Sciatic nerve (tissue), 2 donors: ENCODE data around the gene TNS3. TPM values are rescaled to one million over a fixed set of nuclear protein-coding genes. Genes with fewer than 3 reads are reported as not detected.
A peak's percentile ranks its signal among the peaks of the same experiment; 100 is the strongest.

Experiments used
- ATAC-seq: fragments of 200-7000 bp; cut with Tn5 transposase; one replicate; pipeline ENCODE4 v1.9.1; 2020; ENCODE audit warnings: mild to moderate bottlenecking, moderate library complexity
- DNase-seq: peaks from one replicate; pipeline ENCODE4 v3.0.0-alpha.2; 2020; ENCODE audit warnings: low spot score
- intact Hi-C: fragments of 100-400 bp; cut with DNase I; formaldehyde crosslinking; loops from one replicate; pipeline ENCODE4 v1.14.2; 2022
- total RNA-seq: library from RNA; stranded (reverse); fragmentation: NEBNext Ultra II Directional; extraction: Animal tissue kit (Norgen Biotek cat#: 25700); gene quantifications from one replicate; pipeline ENCODE4 v1.2.1, GENCODE V29; 2021
- donor health status: DM: no; HTN: no; CAD: no.
- donor health status: DM: no; HTN: no; CAD: no.

TNS3 gene
- total RNA-seq, 1 donor from 2014 or later, result 230 TPM

- ATAC-seq (no peak), DNase-seq (no peak)
- intact Hi-C loops, result no loop called here
Measured at GRCh38 chr7:47515305-47515834, 66.5 kb downstream of the TNS3 start.

- DNase-seq, result no peak
- intact Hi-C loops, result no loop called here
- no peak for ATAC-seq
Measured at GRCh38 chr7:47514818-47515217, 67.1 kb downstream of the TNS3 start.

GRCh38 chr7:47514367-47514766, 67.5 kb downstream of the TNS3 start:
- ATAC-seq, result no peak
- intact Hi-C loops, result no loop called here
- no peak for DNase-seq

- intact Hi-C loops, result no loop called here
- ATAC-seq (peak; percentile 23), DNase-seq (no peak)
Measured at GRCh38 chr7:47513741-47514241, 68.1 kb downstream of the TNS3 start.

- intact Hi-C loops, result no loop called here
- ATAC-seq, result no peak
- DNase-seq, result no peak
Measured at GRCh38 chr7:47512481-47513176, 69.3 kb downstream of the TNS3 start.

- ATAC-seq, result no peak
- intact Hi-C loops, result no loop called here
- DNase-seq, result no peak
Measured at GRCh38 chr7:47511699-47512370, 70.1 kb downstream of the TNS3 start.

- DNase-seq, result no peak
- intact Hi-C loops, result no loop called here
- no peak for ATAC-seq
Measured at GRCh38 chr7:47510786-47511185, 71.1 kb downstream of the TNS3 start.

- no peak for DNase-seq
- intact Hi-C loops, result no loop called here
Measured at GRCh38 chr7:47510192-47510591, 71.7 kb downstream of the TNS3 start.

GRCh38 chr7:47509571-47509970, 72.3 kb downstream of the TNS3 start:
- intact Hi-C loops, result no loop called here
- DNase-seq (no peak), ATAC-seq (no peak)

More at GRCh38 chr7:47510192-47510591, 71.7 kb downstream of the TNS3 start:
- ATAC-seq, result no peak

- intact Hi-C loops, result no loop called here
- ATAC-seq, result no peak
- DNase-seq, result no peak
Measured at GRCh38 chr7:47508389-47509380, 73.2 kb downstream of the TNS3 start.

- no peak for ATAC-seq
- DNase-seq, result no peak
- intact Hi-C loops, result no loop called here
Measured at GRCh38 chr7:47507522-47507921, 74.4 kb downstream of the TNS3 start.

- intact Hi-C loops, result no loop called here
- peak; percentile 51 for ATAC-seq
- DNase-seq, result peak; percentile 74
Measured at GRCh38 chr7:47506382-47507339, 75.2 kb downstream of the TNS3 start.

- DNase-seq, result no peak
- ATAC-seq, result no peak
- intact Hi-C loops, result no loop called here
Measured at GRCh38 chr7:47505312-47506007, 76.5 kb downstream of the TNS3 start.

GRCh38 chr7:47504551-47505311, 77.2 kb downstream of the TNS3 start:
- intact Hi-C loops, result no loop called here

GRCh38 chr7:47503281-47503680, 78.6 kb downstream of the TNS3 start:
- ATAC-seq, result no peak
- intact Hi-C loops, result no loop called here
- DNase-seq, result no peak

More at GRCh38 chr7:47504551-47505311, 77.2 kb downstream of the TNS3 start:
- DNase-seq (no peak), ATAC-seq (no peak)

- intact Hi-C loops, result no loop called here
- ATAC-seq (no peak), DNase-seq (no peak)
Measured at GRCh38 chr7:47502240-47502877, 79.6 kb downstream of the TNS3 start.
